ENCODE data around the gene INTS14.

INTS14 gene

GRCh38 chr15:65584241-65584640 lies 26.7 kb downstream of the INTS14 start:
- H3K27ac ChIP-seq (ENCODE audit: low read depth in 2 of 2, low read length in 2 of 2), result no peak overlapping the region

GRCh38 chr15:65583701-65584100 lies 27.2 kb downstream of the INTS14 start:
- H3K36me3 ChIP-seq (ENCODE audit: control insufficient read depth in 2 of 2, insufficient read depth in 2 of 2, low read length in 2 of 2), result peaks cover 51 to 54% of the 10 kb centered on the region in 2 donors
- H3K4me1 ChIP-seq (ENCODE audit: control insufficient read depth in 2 of 2, insufficient read depth in 2 of 2, low read length in 2 of 2), result no peaks in the 10 kb centered on the region
- H3K4me3 ChIP-seq (ENCODE audit: low read length in 2 of 2), result no peak overlapping the region
- H3K27me3 ChIP-seq (ENCODE audit: control insufficient read depth in 2 of 2, insufficient read depth in 2 of 2, low read length in 2 of 2), result no peaks in the 10 kb centered on the region
- no peak overlapping the region for H3K9ac ChIP-seq (ENCODE audit: low read depth in 1 of 2, low read length in 2 of 2)
- H3K9me3 ChIP-seq (ENCODE audit: control insufficient read depth in 2 of 2, low read length in 2 of 2), result no peaks in the 10 kb centered on the region
- H3K27ac ChIP-seq (ENCODE audit: low read depth in 2 of 2, low read length in 2 of 2), result no peak overlapping the region

More at GRCh38 chr15:65584241-65584640, 26.7 kb downstream of the INTS14 start:
- H3K36me3 ChIP-seq (ENCODE audit: control insufficient read depth in 2 of 2, insufficient read depth in 2 of 2, low read length in 2 of 2), result peaks cover 46 to 52% of the 10 kb centered on the region in 2 donors
- H3K4me1 ChIP-seq (ENCODE audit: control insufficient read depth in 2 of 2, insufficient read depth in 2 of 2, low read length in 2 of 2), result no peaks in the 10 kb centered on the region
- no peaks in the 10 kb centered on the region for H3K27me3 ChIP-seq (ENCODE audit: control insufficient read depth in 2 of 2, insufficient read depth in 2 of 2, low read length in 2 of 2)
- H3K9me3 ChIP-seq (ENCODE audit: control insufficient read depth in 2 of 2, low read length in 2 of 2), result no peaks in the 10 kb centered on the region
- H3K4me3 ChIP-seq (ENCODE audit: low read length in 2 of 2), result no peak overlapping the region
- no peak overlapping the region for H3K9ac ChIP-seq (ENCODE audit: low read depth in 1 of 2, low read length in 2 of 2)

GRCh38 chr15:65580287-65580686 lies 30.6 kb downstream of the INTS14 start:
- H3K4me1 ChIP-seq (ENCODE audit: control insufficient read depth in 2 of 2, insufficient read depth in 2 of 2, low read length in 2 of 2), result no peaks in the 10 kb centered on the region
- peaks cover 61 to 62% of the 10 kb centered on the region in 2 donors for H3K36me3 ChIP-seq (ENCODE audit: control insufficient read depth in 2 of 2, insufficient read depth in 2 of 2, low read length in 2 of 2)
- no peaks in the 10 kb centered on the region for H3K9me3 ChIP-seq (ENCODE audit: control insufficient read depth in 2 of 2, low read length in 2 of 2)
- H3K9ac ChIP-seq (ENCODE audit: low read depth in 1 of 2, low read length in 2 of 2), result no peak overlapping the region
- no peak overlapping the region for H3K4me3 ChIP-seq (ENCODE audit: low read length in 2 of 2)
- H3K27ac ChIP-seq (ENCODE audit: low read depth in 2 of 2, low read length in 2 of 2), result no peak overlapping the region
- H3K27me3 ChIP-seq (ENCODE audit: control insufficient read depth in 2 of 2, insufficient read depth in 2 of 2, low read length in 2 of 2), result no peaks in the 10 kb centered on the region

DNA sequence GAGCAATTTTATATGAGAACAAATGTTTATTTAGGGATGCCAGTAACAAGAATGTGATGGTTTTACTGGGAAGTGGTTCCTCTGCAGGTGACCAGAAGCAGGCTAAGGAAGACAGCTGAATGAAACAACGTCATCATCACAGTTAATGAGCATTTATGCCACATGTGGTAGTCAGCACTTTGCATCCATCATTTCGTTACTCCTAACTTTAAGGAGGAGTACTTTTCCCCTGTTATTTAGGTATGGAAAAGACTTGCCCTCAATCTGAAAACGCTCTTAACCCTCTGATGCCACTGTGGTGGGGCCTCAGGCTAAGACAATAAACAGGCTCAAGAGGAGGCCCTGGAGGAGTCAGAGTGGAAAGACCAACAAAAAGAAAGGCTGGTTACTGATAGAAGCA lies 31.2 kb downstream of the INTS14 start:
- H3K27ac ChIP-seq (ENCODE audit: low read depth in 2 of 2, low read length in 2 of 2), result no peak overlapping the region
- no peaks in the 10 kb centered on the region for H3K9me3 ChIP-seq (ENCODE audit: control insufficient read depth in 2 of 2, low read length in 2 of 2)
- H3K4me1 ChIP-seq (ENCODE audit: control insufficient read depth in 2 of 2, insufficient read depth in 2 of 2, low read length in 2 of 2), result no peaks in the 10 kb centered on the region
- no peak overlapping the region for H3K9ac ChIP-seq (ENCODE audit: low read depth in 1 of 2, low read length in 2 of 2)
- no peaks in the 10 kb centered on the region for H3K27me3 ChIP-seq (ENCODE audit: control insufficient read depth in 2 of 2, insufficient read depth in 2 of 2, low read length in 2 of 2)
- no peak overlapping the region for H3K4me3 ChIP-seq (ENCODE audit: low read length in 2 of 2)
- H3K36me3 ChIP-seq (ENCODE audit: control insufficient read depth in 2 of 2, insufficient read depth in 2 of 2, low read length in 2 of 2), result peaks cover 60 to 61% of the 10 kb centered on the region in 2 donors

GRCh38 chr15:65578904-65579728 lies 31.8 kb downstream of the INTS14 start:
- Histone ChIP-seq H3K36me3 (ENCODE audit: control insufficient read depth in 2 of 2, insufficient read depth in 2 of 2, low read length in 2 of 2) (peaks cover 55 to 60% of the 10 kb centered on the region in 2 donors), H3K27ac (ENCODE audit: low read depth in 2 of 2, low read length in 2 of 2) (no peak overlapping the region), H3K9me3 (ENCODE audit: control insufficient read depth in 2 of 2, low read length in 2 of 2) (no peaks in the 10 kb centered on the region), H3K27me3 (ENCODE audit: control insufficient read depth in 2 of 2, insufficient read depth in 2 of 2, low read length in 2 of 2) (no peaks in the 10 kb centered on the region), H3K4me3 (ENCODE audit: low read length in 2 of 2) (no peak overlapping the region), H3K4me1 (ENCODE audit: control insufficient read depth in 2 of 2, insufficient read depth in 2 of 2, low read length in 2 of 2) (no peaks in the 10 kb centered on the region), H3K9ac (ENCODE audit: low read depth in 1 of 2, low read length in 2 of 2) (no peak overlapping the region)

DNA sequence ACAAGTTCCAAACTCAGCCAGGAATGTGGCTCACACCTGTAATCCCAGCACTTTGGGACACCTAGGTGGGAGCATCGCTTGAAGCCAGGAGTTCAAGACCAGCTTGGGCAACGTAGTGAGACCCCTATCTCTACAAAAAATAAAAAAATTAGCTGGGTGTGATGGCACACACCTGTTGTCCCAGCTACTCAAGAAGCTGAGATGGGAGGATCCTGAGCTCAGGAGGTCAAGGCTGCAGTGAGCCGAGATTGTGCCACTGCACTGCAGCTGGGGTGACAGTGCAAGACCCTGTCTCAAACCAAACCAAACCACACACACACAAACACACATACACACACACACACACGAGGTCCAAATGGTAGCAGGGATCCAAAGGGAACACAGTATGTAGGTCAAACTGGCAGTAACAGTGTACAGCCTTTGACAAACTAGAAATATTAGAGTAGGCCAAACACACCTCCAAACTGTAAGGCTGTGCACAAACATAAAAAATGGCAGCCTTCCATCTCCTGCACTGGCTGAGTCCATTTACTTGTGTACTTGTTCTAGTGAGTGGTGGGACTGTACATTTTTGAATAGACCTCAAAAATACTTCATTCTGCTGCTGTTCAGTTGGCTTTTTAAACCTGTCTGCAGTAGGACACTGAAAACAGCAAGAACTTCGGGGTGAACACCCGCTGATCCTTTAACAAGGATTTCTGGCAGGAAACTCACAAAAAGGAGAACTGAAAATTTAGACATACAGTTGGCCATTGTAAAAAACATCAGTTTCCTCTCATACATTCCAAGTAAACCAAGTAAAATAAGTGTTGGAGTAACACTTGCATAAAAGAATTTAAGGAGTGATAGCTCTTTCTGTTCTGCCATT lies 33.6 kb downstream of the INTS14 start:
- no peaks in the 10 kb centered on the region for H3K4me1 ChIP-seq (ENCODE audit: control insufficient read depth in 2 of 2, insufficient read depth in 2 of 2, low read length in 2 of 2)
- H3K4me3 ChIP-seq (ENCODE audit: low read length in 2 of 2), result no peak overlapping the region
- peaks cover 44 to 51% of the 10 kb centered on the region in 2 donors for H3K36me3 ChIP-seq (ENCODE audit: control insufficient read depth in 2 of 2, insufficient read depth in 2 of 2, low read length in 2 of 2)
- H3K27ac ChIP-seq (ENCODE audit: low read depth in 2 of 2, low read length in 2 of 2), result no peak overlapping the region
- H3K27me3 ChIP-seq (ENCODE audit: control insufficient read depth in 2 of 2, insufficient read depth in 2 of 2, low read length in 2 of 2), result no peaks in the 10 kb centered on the region
- no peak overlapping the region for H3K9ac ChIP-seq (ENCODE audit: low read depth in 1 of 2, low read length in 2 of 2)
- no peaks in the 10 kb centered on the region for H3K9me3 ChIP-seq (ENCODE audit: control insufficient read depth in 2 of 2, low read length in 2 of 2)

GRCh38 chr15:65576664-65577063 lies 34.3 kb downstream of the INTS14 start:
- H3K9ac ChIP-seq (ENCODE audit: low read depth in 1 of 2, low read length in 2 of 2), result no peak overlapping the region
- H3K27me3 ChIP-seq (ENCODE audit: control insufficient read depth in 2 of 2, insufficient read depth in 2 of 2, low read length in 2 of 2), result no peaks in the 10 kb centered on the region
- H3K36me3 ChIP-seq (ENCODE audit: control insufficient read depth in 2 of 2, insufficient read depth in 2 of 2, low read length in 2 of 2), result peaks cover 37 to 47% of the 10 kb centered on the region in 2 donors
- no peak overlapping the region for H3K27ac ChIP-seq (ENCODE audit: low read depth in 2 of 2, low read length in 2 of 2)
- H3K9me3 ChIP-seq (ENCODE audit: control insufficient read depth in 2 of 2, low read length in 2 of 2), result no peaks in the 10 kb centered on the region
- no peak overlapping the region for H3K4me3 ChIP-seq (ENCODE audit: low read length in 2 of 2)
- no peaks in the 10 kb centered on the region for H3K4me1 ChIP-seq (ENCODE audit: control insufficient read depth in 2 of 2, insufficient read depth in 2 of 2, low read length in 2 of 2)

DNA sequence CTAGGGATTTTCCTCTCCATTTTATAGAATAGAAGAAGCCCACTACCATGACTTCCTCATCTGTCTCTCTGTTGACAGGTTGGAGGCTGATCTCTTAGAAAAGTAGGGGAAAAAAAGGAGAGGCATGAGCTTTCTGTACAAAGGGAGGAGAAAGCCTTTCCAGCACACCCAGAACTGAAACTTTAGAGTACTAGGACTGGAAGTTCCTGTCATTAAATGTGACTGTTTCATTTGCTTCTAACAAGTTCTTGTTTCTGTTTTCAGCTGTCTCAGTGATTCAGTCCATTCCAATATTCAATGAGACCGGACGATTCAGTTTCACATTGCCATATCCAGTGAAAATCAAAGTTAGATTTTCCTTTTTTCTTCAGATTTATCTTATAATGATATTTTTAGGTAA lies 39.0 kb downstream of the INTS14 start:
- no peaks in the 10 kb centered on the region for H3K27me3 ChIP-seq (ENCODE audit: control insufficient read depth in 2 of 2, insufficient read depth in 2 of 2, low read length in 2 of 2)
- no peak overlapping the region for H3K27ac ChIP-seq (ENCODE audit: low read depth in 2 of 2, low read length in 2 of 2)
- peaks cover 0 to 15% of the 10 kb centered on the region in 2 donors for H3K36me3 ChIP-seq (ENCODE audit: control insufficient read depth in 2 of 2, insufficient read depth in 2 of 2, low read length in 2 of 2)

DNA sequence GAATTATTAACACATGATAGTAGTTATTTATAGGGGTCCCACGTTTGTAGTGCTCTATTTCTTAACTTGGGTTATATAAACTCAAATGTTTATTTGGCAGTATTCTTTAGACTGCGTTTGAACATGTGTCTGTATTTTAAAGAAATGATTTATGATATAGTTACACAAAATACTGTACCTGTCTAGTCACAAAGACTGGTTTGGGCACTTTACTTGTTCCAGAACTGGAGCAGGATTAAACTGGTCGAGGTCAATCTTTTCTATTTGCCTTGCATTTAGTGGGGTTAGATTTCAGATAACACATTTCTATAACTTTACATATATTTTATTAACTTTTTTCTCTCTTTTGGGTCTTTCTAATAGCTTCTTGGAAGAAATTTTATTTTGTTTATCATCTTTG lies 41.2 kb downstream of the INTS14 start:
- H3K27me3 ChIP-seq (ENCODE audit: control insufficient read depth in 2 of 2, insufficient read depth in 2 of 2, low read length in 2 of 2), result no peaks in the 10 kb centered on the region
- H3K9ac ChIP-seq (ENCODE audit: low read depth in 1 of 2, low read length in 2 of 2), result no peak overlapping the region
- H3K36me3 ChIP-seq (ENCODE audit: control insufficient read depth in 2 of 2, insufficient read depth in 2 of 2, low read length in 2 of 2), result peaks cover 0 to 14% of the 10 kb centered on the region in 2 donors
- no peak overlapping the region for H3K4me3 ChIP-seq (ENCODE audit: low read length in 2 of 2)
- no peaks in the 10 kb centered on the region for H3K4me1 ChIP-seq (ENCODE audit: control insufficient read depth in 2 of 2, insufficient read depth in 2 of 2, low read length in 2 of 2)
- no peak overlapping the region for H3K27ac ChIP-seq (ENCODE audit: low read depth in 2 of 2, low read length in 2 of 2)
- H3K9me3 ChIP-seq (ENCODE audit: control insufficient read depth in 2 of 2, low read length in 2 of 2), result no peaks in the 10 kb centered on the region

More for the DNA sequence above, 39.0 kb downstream of the INTS14 start:
- Histone ChIP-seq H3K4me1 (ENCODE audit: control insufficient read depth in 2 of 2, insufficient read depth in 2 of 2, low read length in 2 of 2) (no peaks in the 10 kb centered on the region), H3K4me3 (ENCODE audit: low read length in 2 of 2) (no peak overlapping the region), H3K9me3 (ENCODE audit: control insufficient read depth in 2 of 2, low read length in 2 of 2) (no peaks in the 10 kb centered on the region), H3K9ac (ENCODE audit: low read depth in 1 of 2, low read length in 2 of 2) (no peak overlapping the region)

GRCh38 chr15:65561934-65562333 lies 49.0 kb downstream of the INTS14 start:
- no peaks in the 10 kb centered on the region for H3K4me1 ChIP-seq (ENCODE audit: control insufficient read depth in 2 of 2, insufficient read depth in 2 of 2, low read length in 2 of 2)
- no peak overlapping the region for H3K27ac ChIP-seq (ENCODE audit: low read depth in 2 of 2, low read length in 2 of 2)
- no peak overlapping the region for H3K4me3 ChIP-seq (ENCODE audit: low read length in 2 of 2)
- no peaks in the 10 kb centered on the region for H3K9me3 ChIP-seq (ENCODE audit: control insufficient read depth in 2 of 2, low read length in 2 of 2)
- H3K9ac ChIP-seq (ENCODE audit: low read depth in 1 of 2, low read length in 2 of 2), result no peak overlapping the region
- no peaks in the 10 kb centered on the region for H3K27me3 ChIP-seq (ENCODE audit: control insufficient read depth in 2 of 2, insufficient read depth in 2 of 2, low read length in 2 of 2)
- H3K36me3 ChIP-seq (ENCODE audit: control insufficient read depth in 2 of 2, insufficient read depth in 2 of 2, low read length in 2 of 2), result peaks cover 18 to 29% of the 10 kb centered on the region in 2 donors
